Parathyroid adenoma (tissue), 2 donors: Measurements from ENCODE around the gene VPS4B.

Source experiments
- H2AFZ ChIP-seq: fragments of 300-600 bp; sonication (generic); one replicate; pipeline ENCODE4 v1.7.0; 2017; ENCODE audit warnings: antibody characterized with exemption, mild to moderate bottlenecking
- H3K27ac ChIP-seq: fragments of 300-600 bp; sonication (generic); one replicate; pipeline ENCODE4 v1.7.0; 2017
- H3K27me3 ChIP-seq: fragments of 300-600 bp; sonication (generic); one replicate; pipeline ENCODE4 v1.7.0; 2017; ENCODE audit warnings: low read length; ENCODE audit not compliant: control insufficient read depth, insufficient read depth
- H3K36me3 ChIP-seq: fragments of 300-600 bp; sonication (generic); one replicate; pipeline ENCODE4 v1.7.0; 2017; ENCODE audit warnings: low read length; ENCODE audit not compliant: control insufficient read depth, insufficient read depth
- H3K4me1 ChIP-seq: fragments of 300-600 bp; sonication (generic); one replicate; pipeline ENCODE4 v1.7.0; 2017; ENCODE audit warnings: control low read depth
- H3K4me2 ChIP-seq: fragments of 300-600 bp; sonication (generic); one replicate; pipeline ENCODE4 v1.7.0; 2017; ENCODE audit warnings: low read length
- H3K4me3 ChIP-seq: fragments of 300-600 bp; sonication (generic); one replicate; pipeline ENCODE4 v1.7.0; 2017; ENCODE audit warnings: low read depth, low read length
- H3K79me2 ChIP-seq: fragments of 300-600 bp; sonication (generic); one replicate; pipeline ENCODE4 v1.7.0; 2017; ENCODE audit warnings: control low read depth
- H3K9ac ChIP-seq: fragments of 300-600 bp; sonication (generic); one replicate; pipeline ENCODE4 v1.7.0; 2017; ENCODE audit warnings: mild to moderate bottlenecking
- H3K9me3 ChIP-seq: fragments of 300-600 bp; sonication (generic); one replicate; pipeline ENCODE4 v1.7.0; 2017; ENCODE audit warnings: low read length; ENCODE audit not compliant: control insufficient read depth
- TF ChIP-seq, protein P1 (sequence below): fragments of 300-600 bp; sonication (generic); IDR thresholded peaks from one replicate; pipeline ENCODE4 v1.7.0; 2017; ENCODE audit warnings: antibody characterized with exemption, mild to moderate bottlenecking
- donor health status: primary hyperparathyroidism.

VPS4B gene

DNA sequence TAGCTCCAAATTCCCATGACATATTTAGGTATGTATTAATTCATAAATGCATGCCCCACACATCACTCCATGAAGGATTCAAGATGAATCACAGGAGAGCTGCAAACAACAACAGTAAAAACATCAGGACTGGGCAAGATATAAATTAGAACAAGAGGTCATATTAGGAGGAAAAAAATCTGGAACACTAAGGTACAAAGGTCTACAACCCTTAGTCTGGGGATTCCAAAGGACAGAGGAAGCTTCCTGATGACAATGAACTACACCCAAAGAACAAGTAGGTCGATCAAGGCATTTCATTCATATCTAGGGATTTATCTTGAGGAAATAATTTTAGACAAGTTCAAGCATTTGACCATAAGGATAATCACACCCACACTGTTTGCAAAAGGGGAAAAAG, 14.5 kb downstream of the VPS4B start:
- TF ChIP-seq, protein P1, sequence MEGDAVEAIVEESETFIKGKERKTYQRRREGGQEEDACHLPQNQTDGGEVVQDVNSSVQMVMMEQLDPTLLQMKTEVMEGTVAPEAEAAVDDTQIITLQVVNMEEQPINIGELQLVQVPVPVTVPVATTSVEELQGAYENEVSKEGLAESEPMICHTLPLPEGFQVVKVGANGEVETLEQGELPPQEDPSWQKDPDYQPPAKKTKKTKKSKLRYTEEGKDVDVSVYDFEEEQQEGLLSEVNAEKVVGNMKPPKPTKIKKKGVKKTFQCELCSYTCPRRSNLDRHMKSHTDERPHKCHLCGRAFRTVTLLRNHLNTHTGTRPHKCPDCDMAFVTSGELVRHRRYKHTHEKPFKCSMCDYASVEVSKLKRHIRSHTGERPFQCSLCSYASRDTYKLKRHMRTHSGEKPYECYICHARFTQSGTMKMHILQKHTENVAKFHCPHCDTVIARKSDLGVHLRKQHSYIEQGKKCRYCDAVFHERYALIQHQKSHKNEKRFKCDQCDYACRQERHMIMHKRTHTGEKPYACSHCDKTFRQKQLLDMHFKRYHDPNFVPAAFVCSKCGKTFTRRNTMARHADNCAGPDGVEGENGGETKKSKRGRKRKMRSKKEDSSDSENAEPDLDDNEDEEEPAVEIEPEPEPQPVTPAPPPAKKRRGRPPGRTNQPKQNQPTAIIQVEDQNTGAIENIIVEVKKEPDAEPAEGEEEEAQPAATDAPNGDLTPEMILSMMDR: no peak
- no peaks in the 10 kb centered on the region for H3K36me3 ChIP-seq

GRCh38 chr18:63405986-63406385, 16.3 kb downstream of the VPS4B start:
- no peak overlapping the region for H3K9ac ChIP-seq
- no peak overlapping the region for H3K4me3 ChIP-seq
- no peak overlapping the region for H3K27ac ChIP-seq
- no peak overlapping the region for H2AFZ ChIP-seq
- H3K9me3 ChIP-seq: no peaks in the 10 kb centered on the region
- H3K79me2 ChIP-seq: peaks cover 8% of the 10 kb centered on the region
- no peaks in the 10 kb centered on the region for H3K36me3 ChIP-seq
- TF ChIP-seq, protein P1: no peak
- H3K27me3 ChIP-seq: no peaks in the 10 kb centered on the region
- H3K4me2 ChIP-seq: no peak overlapping the region
- H3K4me1 ChIP-seq: no peaks in the 10 kb centered on the region

More for the DNA sequence above, 14.5 kb downstream of the VPS4B start:
- Histone ChIP-seq H3K9ac (no peak overlapping the region), H3K4me3 (no peak overlapping the region), H3K79me2 (peaks cover 8% of the 10 kb centered on the region), H3K27me3 (no peaks in the 10 kb centered on the region), H3K27ac (no peak overlapping the region), H3K4me1 (no peaks in the 10 kb centered on the region), H3K4me2 (no peak overlapping the region), H3K9me3 (no peaks in the 10 kb centered on the region), H2AFZ (no peak overlapping the region)

DNA sequence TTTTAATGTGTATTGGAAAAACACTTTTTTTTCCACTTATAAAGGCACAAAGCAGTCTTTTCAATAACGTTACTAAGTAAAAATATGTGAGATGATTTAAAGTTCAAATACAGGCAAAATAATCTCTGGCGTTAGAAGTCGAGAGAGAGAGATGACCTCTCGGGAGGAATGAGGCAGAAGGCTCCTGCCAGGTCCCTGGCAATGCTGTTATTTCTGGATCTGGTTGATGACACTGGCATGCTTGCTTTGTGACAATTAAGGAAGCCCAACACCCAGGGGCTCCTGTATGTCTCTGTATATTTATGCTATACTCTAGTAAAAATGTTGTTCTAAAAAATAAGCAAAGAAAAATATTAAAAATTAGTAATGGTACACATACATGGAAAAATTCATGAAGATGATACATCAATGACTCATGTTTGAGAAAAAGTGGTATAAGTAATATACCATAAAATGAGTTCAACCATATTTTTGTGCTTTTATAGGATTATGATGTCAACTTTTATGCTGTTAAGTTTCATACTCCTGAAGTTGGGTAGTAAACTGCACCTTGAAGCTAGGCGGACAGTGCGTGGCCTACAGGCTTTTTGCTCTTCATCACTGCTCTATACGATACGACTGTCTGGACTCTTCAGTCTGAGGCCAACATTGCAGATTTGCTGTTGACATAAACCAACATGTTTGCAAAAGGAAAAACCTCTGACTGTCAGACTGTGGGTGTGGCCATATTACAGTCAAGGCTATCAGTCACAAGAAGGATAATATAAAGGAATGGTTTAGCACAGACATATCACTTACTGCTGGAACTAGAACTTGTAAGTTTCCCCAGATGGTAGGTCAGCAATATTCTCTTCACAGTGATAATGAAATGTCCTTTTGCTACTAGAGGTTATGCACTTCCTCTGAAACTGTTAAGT, 19.8 kb downstream of the VPS4B start:
- no peak overlapping the region for H3K4me2 ChIP-seq
- H3K9ac ChIP-seq: no peak overlapping the region
- H3K27ac ChIP-seq: no peak overlapping the region
- H3K4me3 ChIP-seq: no peak overlapping the region
- H2AFZ ChIP-seq: no peak overlapping the region
- H3K27me3 ChIP-seq: no peaks in the 10 kb centered on the region
- H3K9me3 ChIP-seq: no peaks in the 10 kb centered on the region
- TF ChIP-seq, protein P1: no peak
- H3K36me3 ChIP-seq: no peaks in the 10 kb centered on the region
- no peaks in the 10 kb centered on the region for H3K4me1 ChIP-seq
- peaks cover 6% of the 10 kb centered on the region for H3K79me2 ChIP-seq

- no peaks in the 10 kb centered on the region for H3K4me1 ChIP-seq
- H3K9me3 ChIP-seq: no peaks in the 10 kb centered on the region
- H3K27me3 ChIP-seq: no peaks in the 10 kb centered on the region
- TF ChIP-seq, protein P1: no peak
- H3K36me3 ChIP-seq: no peaks in the 10 kb centered on the region
- H3K4me3 ChIP-seq: no peak overlapping the region
- H2AFZ ChIP-seq: no peak overlapping the region
- no peak overlapping the region for H3K4me2 ChIP-seq
- no peak overlapping the region for H3K27ac ChIP-seq
- H3K79me2 ChIP-seq: no peaks in the 10 kb centered on the region
- no peak overlapping the region for H3K9ac ChIP-seq
Observed at GRCh38 chr18:63399300-63399699, 23.0 kb downstream of the VPS4B start.

- no peaks in the 10 kb centered on the region for H3K27me3 ChIP-seq
- TF ChIP-seq, protein P1: no peak
- no peak overlapping the region for H3K4me3 ChIP-seq
- no peak overlapping the region for H3K4me2 ChIP-seq
- no peaks in the 10 kb centered on the region for H3K79me2 ChIP-seq
- no peak overlapping the region for H3K27ac ChIP-seq
- H3K9ac ChIP-seq: no peak overlapping the region
- no peak overlapping the region for H2AFZ ChIP-seq
- no peaks in the 10 kb centered on the region for H3K4me1 ChIP-seq
- no peaks in the 10 kb centered on the region for H3K36me3 ChIP-seq
- no peaks in the 10 kb centered on the region for H3K9me3 ChIP-seq
Observed at GRCh38 chr18:63397349-63397748, 24.9 kb downstream of the VPS4B start.
